DMS79 (cell line): ENCODE measurements around the gene GPR151.

Experiments used
- DNase-seq: peaks from one replicate; lab custom pipeline; 2025; lab: John Stamatoyannopoulos, UW

Gene GPR151

DNA sequence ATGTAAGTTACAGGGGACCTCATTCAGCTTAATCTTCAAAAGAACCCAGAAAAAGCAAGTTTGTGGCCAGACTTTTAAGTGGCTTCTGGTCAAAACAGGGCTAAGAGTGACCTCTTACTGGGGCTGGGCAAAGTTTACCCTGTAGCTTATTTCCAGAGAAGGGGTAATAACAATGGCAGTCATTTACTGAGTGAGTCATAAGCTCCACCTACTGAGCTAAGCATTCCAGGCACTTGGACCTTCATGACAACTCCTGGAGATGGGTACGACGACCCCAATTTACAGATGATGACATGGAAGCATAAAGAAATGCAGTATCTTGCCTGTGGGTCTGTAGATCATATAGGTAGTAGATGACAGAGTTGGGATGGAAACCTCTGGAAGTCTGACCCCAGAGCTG, 4.7 kb upstream of the GPR151 start:
- no peak for DNase-seq

DNA sequence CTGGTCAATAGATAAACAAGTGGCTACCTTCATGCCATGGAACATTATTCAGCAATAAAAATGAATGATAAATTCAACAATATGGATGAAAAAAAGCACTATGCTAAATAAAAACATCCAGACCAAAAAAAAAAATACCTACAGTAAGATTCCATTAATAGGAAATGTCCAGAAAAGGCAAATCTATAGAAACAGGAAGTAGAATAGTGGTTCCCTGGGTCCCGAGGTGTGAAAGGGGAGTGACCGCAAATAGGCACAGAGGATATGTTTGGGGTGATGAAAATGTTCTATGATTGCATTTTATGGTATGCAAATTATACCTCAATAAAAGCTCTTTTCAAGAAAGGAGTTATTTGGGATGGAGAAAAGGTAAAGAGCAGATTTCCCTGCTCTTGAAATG, 3.6 kb upstream of the GPR151 start:
- no peak for DNase-seq

DNA sequence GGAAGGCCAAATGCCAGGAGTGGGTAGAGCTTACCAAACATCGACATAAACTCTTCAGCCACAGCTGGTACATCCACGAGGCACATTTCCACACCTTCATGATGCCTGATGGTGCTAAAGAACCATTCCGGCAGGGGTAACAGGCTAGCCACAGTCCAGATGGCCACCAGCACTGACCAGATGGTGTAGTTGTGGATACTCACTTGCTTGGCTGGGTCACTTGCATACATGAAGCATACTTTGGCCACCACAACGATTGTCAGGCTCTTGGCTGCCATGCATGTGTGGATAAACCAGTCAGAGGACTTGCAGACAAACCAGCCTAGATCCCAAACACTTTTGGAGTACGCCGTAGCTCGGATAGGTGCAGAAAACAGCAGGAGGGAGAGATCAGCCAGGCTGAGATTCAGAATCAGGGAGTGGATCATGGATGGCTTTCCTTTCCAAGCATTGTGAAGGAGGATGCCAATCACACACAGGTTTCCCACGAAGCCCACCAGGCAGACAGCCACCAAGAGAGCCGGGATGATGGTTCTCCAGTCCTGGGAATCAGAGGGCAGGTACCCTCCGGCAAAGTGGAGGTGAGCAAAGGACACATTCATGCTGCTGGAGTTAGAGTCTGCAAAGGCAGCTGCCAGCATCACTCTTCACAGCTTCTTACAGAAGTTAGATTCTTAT, 378 bp downstream of the GPR151 start:
- DNase-seq = no peak

DNA sequence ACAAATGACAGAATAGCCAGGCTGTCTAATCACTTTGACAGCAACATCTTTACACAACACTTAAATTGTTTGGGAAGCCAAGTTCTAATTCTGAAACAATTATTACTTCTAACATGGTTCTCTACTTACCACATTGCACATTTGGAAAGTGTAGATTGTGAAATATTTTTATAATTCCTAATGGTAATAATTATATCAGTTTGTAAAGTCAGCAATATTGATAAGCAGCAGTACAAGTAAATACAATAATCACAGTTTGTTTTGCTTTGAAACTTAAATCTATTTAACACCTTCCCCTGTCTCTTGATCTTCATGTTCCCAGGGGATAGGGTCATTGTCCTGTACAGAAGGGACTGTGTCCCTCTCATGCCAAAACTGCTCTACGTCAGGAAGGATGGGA, 1.4 kb downstream of the GPR151 start:
- DNase-seq = no peak

- no peak for DNase-seq
Observed at GRCh38 chr5:146513462-146513861, 2.5 kb downstream of the GPR151 start.

DNA sequence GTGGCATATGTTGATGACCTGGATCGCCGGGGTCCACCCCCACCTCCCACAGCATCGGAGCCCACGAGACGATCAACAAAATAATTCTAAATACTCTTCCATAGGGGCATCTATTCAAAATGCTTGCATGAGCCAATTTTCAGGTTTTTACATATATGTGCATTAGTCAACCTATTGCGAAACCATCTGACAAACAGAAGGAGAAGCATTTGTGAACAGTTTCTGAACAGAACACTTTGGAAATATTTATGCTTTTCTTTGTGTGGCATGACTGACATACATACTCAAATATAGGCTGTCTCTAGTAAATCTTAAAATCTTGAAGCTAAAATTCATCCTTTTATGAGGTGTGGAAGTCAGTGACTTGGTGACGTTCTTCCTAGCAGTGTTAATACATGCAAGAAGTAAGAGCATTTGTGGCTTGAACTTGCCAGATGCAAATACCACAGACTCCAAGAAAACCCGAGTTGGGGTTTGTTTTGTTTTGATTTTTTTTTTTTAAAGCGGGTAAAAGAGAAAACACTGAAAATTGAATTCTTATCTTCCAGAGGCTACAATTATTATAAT, 5.3 kb downstream of the GPR151 start:
- no peak for DNase-seq

DNA sequence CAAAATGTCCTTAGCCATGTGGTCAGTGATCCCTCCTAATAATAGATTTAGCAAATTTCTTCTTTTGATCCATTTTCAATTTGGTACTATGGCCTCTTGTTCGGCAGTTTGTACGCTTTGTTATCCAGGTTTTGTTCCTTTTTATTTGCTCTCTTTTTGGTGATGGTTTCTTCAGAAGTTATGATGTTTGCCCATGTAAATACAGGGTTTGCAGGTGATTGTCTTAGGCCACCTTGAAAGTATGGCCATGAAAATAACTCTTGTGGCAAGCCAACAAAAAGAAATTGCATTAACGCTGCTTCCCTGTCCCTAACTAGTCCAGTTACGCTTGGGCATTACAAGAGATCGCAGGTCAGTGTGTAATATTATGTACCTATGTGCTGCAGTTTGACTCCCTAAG, 8.6 kb downstream of the GPR151 start:
- DNase-seq = no peak

DNA sequence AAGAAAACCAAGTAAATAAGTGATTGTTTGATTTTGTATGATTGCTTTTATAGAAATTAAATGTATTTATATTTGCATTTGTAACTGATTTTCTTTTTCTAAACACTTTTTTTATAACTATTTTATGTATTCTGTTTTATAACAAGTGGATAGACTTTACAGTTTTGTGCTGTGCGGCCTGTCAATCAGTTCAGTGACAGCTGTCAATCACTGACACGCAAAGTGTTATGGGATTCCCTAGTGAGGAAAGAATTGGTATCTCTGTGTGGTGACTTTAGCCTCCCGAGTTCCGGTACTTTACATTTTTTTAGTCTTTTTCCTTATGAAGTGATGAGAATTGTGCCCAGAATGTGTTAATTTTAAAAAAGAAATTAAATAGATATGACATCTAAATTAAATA, 16.3 kb downstream of the GPR151 start:
- no peak for DNase-seq

DNA sequence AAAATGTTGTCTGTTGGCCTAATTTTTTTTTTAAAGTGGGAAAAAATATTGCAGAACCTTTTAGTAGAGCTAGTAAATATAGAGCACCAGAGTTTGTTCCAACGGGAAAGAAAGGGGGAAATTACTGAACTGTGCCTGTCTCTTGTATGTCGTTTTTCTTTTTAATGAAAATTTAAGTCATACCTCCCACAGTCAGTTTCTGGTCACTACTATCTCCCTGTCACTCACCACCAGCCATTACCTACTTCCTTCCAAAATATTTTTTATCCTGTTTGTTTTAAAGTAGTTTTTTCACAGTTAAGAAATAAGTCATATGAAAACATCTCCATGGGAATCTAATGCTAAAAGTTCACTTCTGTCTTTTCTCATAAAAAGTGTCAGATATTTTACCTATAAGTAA, 21.3 kb downstream of the GPR151 start:
- DNase-seq = no peak

GRCh38 chr5:146490089-146490843, 25.7 kb downstream of the GPR151 start:
- no peak for DNase-seq

GRCh38 chr5:146484714-146485391, 31.1 kb downstream of the GPR151 start:
- no peak for DNase-seq

GRCh38 chr5:146482775-146483174, 33.2 kb downstream of the GPR151 start:
- no peak for DNase-seq

- no peak for DNase-seq
Observed at GRCh38 chr5:146475906-146476305, 40.1 kb downstream of the GPR151 start.

GRCh38 chr5:146475190-146475780, 40.7 kb downstream of the GPR151 start:
- no peak for DNase-seq

DNA sequence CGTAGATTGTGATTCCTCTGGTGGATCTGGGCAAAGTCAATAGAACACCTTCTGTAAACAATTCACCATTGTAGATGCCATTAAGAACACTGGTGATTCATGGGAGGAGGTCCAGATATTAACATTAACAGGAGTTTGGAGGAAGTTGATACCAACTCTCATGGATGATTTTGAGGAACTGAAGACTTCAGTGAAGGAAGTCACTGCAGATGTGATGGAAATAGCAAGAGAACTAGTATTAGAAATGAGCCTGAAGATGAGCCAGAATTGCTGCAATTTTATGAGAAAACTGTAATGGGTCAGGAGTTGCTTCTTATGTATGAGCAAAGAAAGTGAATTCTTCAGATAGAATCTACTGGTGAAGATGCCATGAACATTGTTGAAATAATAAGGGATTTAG, 41.9 kb downstream of the GPR151 start:
- no peak for DNase-seq

- no peak for DNase-seq
Observed at GRCh38 chr5:146467760-146468159, 48.2 kb downstream of the GPR151 start.

DNA sequence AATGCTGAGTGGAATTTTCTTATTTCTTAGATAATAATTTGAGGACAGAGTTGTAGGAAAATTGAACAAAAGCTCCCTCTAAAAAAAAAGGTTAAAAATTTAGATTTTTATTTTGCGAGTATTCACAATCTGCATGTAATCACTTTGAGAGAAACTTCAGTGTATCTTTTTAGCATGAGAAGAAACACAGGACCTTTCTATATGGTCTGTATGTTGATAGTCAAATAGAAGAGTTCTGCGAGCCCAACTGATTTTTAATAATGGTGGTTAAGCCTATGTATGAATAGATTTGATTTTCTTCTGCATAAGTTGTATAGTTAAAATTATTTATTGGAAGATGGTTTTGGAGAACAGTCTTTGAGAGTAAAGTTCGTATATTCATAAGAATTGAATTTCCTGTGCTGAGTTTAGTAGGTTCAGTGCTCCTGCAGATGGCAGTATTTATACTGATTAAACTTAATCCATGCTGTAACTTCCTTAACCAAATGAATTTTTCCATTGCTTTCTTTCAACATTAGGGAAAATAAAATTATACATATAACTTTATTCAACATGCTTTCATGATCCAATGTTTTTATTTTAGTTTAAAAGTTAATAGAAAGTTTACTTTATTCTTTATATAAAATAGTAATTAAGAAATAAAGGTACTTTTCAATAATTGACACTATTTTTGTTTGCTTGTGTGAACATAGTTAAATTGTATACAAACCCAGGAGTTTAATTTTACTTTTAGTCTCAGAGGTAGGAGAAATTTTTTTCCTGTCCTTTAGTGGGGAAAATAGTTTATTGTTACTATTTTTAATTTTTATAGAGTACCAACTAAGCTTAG, 49.3 kb downstream of the GPR151 start:
- DNase-seq = no peak

- DNase-seq = no peak
Observed at GRCh38 chr5:146463446-146463845, 52.5 kb downstream of the GPR151 start.
